Stomach (tissue), 9 donors: ENCODE measurements around the gene MET. TPM values are rescaled to one million over a fixed set of nuclear protein-coding genes. Genes with fewer than 3 reads are reported as not detected.
"Not testable (repeated sequence)": the region's sequence is repeated elsewhere in the genome, so short reads cannot be mapped to it uniquely, and the experiment has no call there.

Experiments used
- DNase-seq, 2 donors: peaks; one replicate each; pipeline versions ENCODE4 v3.0.0 to v3.0.0-alpha.2; 2013 to 2019
- H3K27ac ChIP-seq, 5 donors: fragments of 200-600 bp in 4 of 5; sonication (generic) in 4 of 5; one replicate each; pipeline ENCODE4 v1.5.1; 2013 to 2019; ENCODE audit warnings: mild to moderate bottlenecking in 1 of 5, moderate library complexity in 1 of 5
- H3K27me3 ChIP-seq, 3 donors: fragments of 200-600 bp; sonication (generic); one replicate each; pipeline ENCODE4 v1.5.1; 2017 to 2019; ENCODE audit warnings: mixed run types in 1 of 3
- H3K36me3 ChIP-seq, 4 donors: fragments of 200-600 bp; sonication (generic); 1 replicate in 3 of 4; 2 replicates in 1 of 4; pipeline ENCODE4 v1.5.1; 2016 to 2019
- H3K4me1 ChIP-seq, 4 donors: fragments of 200-600 bp; sonication (generic); one replicate each; pipeline ENCODE4 v1.5.1; 2016 to 2019
- H3K4me3 ChIP-seq, 4 donors: fragments of 200-600 bp; sonication (generic) in 3 of 4; one replicate each; pipeline ENCODE4 v1.5.1; 2016 to 2019; ENCODE audit warnings: mild to moderate bottlenecking in 1 of 4
- H3K9me3 ChIP-seq, 4 donors: fragments of 200-600 bp; sonication (generic); one replicate each; pipeline ENCODE4 v1.5.1; 2016 to 2019
- CTCF ChIP-seq, 7 experiments: fragments of 450-650 bp in 4 of 7; fragments of 200-600 bp in 3 of 7; sonication (generic) in 3 of 7; IDR thresholded peaks; one replicate each; pipeline ENCODE4 v1.5.1; 2016 to 2019; ENCODE audit warnings: antibody characterized with exemption in 7 of 7, control low read depth in 2 of 7, mild to moderate bottlenecking in 1 of 7
- EP300 ChIP-seq: sonication (generic); formaldehyde crosslinking; IDR thresholded peaks from one replicate; pipeline ENCODE4 v1.6.1; 2017; ENCODE audit warnings: antibody characterized with exemption
- POLR2A ChIP-seq, 4 donors: fragments of 450-650 bp; IDR thresholded peaks; one replicate each; pipeline ENCODE4 v1.6.1; 2016; ENCODE audit warnings: antibody characterized with exemption in 4 of 4, control low read depth in 2 of 4, mild to moderate bottlenecking in 1 of 4, moderate library complexity in 1 of 4
- POLR2AphosphoS5 ChIP-seq, 3 donors: sonication (generic); formaldehyde crosslinking; IDR thresholded peaks; one replicate each; pipeline ENCODE4 v1.6.1; 2016; ENCODE audit warnings: antibody characterized with exemption in 3 of 3
- WGBS, 5 donors: extraction: QIAGEN DNeasy Blood & Tissue Kit in 3 of 5; methylation state at CpG; one replicate each; pipeline versions ENCODE4 v1.1.5 to v1.1.7; 2013 to 2018; 5-methylcytosine and 5-hydroxymethylcytosine counted together
- intact Hi-C: fragments of 100-400 bp; cut with DNase I; formaldehyde crosslinking; loops from one replicate; pipeline ENCODE4 v1.15.1; 2023; ENCODE audit warnings: low total_unique reads
- polyA plus RNA-seq, 3 donors: library from polyadenylated mRNA; stranded (reverse); fragments of 200-250 nt; gene quantifications; one replicate each; pipeline ENCODE4 v1.2.3, GENCODE V29; 2013
- total RNA-seq, 5 donors: library from RNA; depleted of rRNA; stranded (reverse); fragments of >200 nt; gene quantifications; one replicate each; pipeline versions ENCODE4 v1.1.0 to v1.2.3, GENCODE V29; 2014 to 2016
- donor health status: healthy with polysubstance abuse.
- donor health status: Bipolar disorder and iron deficiency.
- donor health status: healthy.

The MET gene
- total and polyA plus RNA-seq, 8 donors = 0.58 to 36.2 (median 4.3) TPM

DNA sequence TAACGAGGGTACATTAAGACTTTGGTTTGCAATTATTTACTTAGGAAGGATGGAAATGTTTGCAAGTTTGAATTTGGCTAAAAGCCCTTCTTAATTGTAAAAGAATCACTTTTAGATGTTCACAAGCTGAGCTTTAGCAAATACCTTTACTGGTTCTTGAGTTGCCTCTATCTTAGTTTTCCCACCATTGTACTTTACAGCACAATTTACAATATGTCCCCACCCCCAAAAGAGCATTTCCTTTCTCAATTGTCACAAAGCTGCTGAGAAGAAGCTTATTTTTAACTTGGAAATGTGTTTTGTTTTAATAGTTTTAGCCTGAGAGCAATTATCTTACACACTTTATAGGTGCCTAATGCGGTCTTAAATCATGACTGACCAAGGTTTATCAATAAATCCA lies 81.1 kb downstream of the MET start:
- H3K9me3 ChIP-seq = peaks cover 0 to 4% (median 0%) of the 10 kb centered on the region in 4 donors
- H3K27me3 ChIP-seq = no peaks in the 10 kb centered on the region
- intact Hi-C loops = no loop called here
- no peak for DNase-seq
- no peak for TF ChIP-seq CTCF (IDR thresholded peaks at IDR 0.05)
- TF ChIP-seq EP300 = no peak
- TF ChIP-seq POLR2A (IDR thresholded peaks at IDR 0.05) = no peak
- no peak for TF ChIP-seq POLR2AphosphoS5 (IDR thresholded peaks at IDR 0.05)
- WGBS, 5 donors = 33 to 64% (median 43%) methylated on average over 2 of the region's 2 CpGs
- H3K4me1 ChIP-seq = no peaks in the 10 kb centered on the region
- H3K4me3 ChIP-seq = no peak overlapping the region
- H3K27ac ChIP-seq = no peak overlapping the region
- no peaks in the 10 kb centered on the region for H3K36me3 ChIP-seq

- Histone ChIP-seq H3K27me3 (no peaks in the 10 kb centered on the region), H3K9me3 (no peaks in the 10 kb centered on the region), H3K36me3 (peaks cover 0 to 6% (median 0%) of the 10 kb centered on the region in 4 donors), H3K4me3 (no peak overlapping the region), H3K27ac (no peak overlapping the region), H3K4me1 (no peaks in the 10 kb centered on the region)
- intact Hi-C loops = no loop called here
- no peak for DNase-seq
- WGBS, 5 donors = 89 to 95% (median 94%) methylated on average over 4 of the region's 4 CpGs
- TF ChIP-seq POLR2AphosphoS5 (IDR thresholded peaks at IDR 0.05) (no peak), POLR2A (IDR thresholded peaks at IDR 0.05) (no peak), CTCF (IDR thresholded peaks at IDR 0.05) (no peak), EP300 (no peak)
Observed at GRCh38 chr7:116754186-116754585, 82.2 kb downstream of the MET start.

- Histone ChIP-seq H3K9me3 (no peaks in the 10 kb centered on the region), H3K36me3 (peaks cover 0 to 6% (median 0%) of the 10 kb centered on the region in 4 donors), H3K4me3 (no peak overlapping the region), H3K4me1 (no peaks in the 10 kb centered on the region), H3K27me3 (no peaks in the 10 kb centered on the region), H3K27ac (no peak overlapping the region)
- intact Hi-C loops = no loop called here
- WGBS, 5 donors = 93 to 97% (median 96%) methylated on average over 4 of the region's 4 CpGs
- no peak for DNase-seq
- TF ChIP-seq CTCF (IDR thresholded peaks at IDR 0.05) = no peak
- no peak for TF ChIP-seq EP300
- TF ChIP-seq POLR2AphosphoS5 (IDR thresholded peaks at IDR 0.05) = no peak
- no peak for TF ChIP-seq POLR2A (IDR thresholded peaks at IDR 0.05)
Observed at GRCh38 chr7:116757283-116757682, 85.3 kb downstream of the MET start.

DNA sequence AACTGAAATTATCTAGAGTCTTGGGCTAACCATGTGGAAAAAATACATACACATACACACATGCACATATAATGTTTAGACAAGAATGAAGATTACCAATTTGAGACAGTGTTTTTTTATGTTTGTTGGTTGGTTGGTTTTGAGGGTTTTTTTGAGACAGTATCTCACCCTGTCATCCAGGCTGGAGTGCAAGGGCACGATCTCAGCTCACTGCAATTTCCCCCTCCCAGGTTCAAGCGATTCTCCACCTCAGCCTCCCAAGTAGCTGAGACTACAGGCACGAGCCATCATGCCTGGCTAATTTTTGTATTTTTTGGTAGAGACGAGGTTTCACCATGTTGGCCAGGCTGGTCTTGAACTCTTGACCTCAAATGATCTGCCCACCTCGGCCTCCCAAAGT lies 87.6 kb downstream of the MET start:
- H3K27ac ChIP-seq, H3K27me3 ChIP-seq, intact Hi-C loops, H3K4me1 ChIP-seq, H3K9me3 ChIP-seq, H3K4me3 ChIP-seq, H3K36me3 ChIP-seq, DNase-seq: not testable (repeated sequence)
- WGBS, 5 donors = 85 to 94% (median 91%) methylated on average over 5 of the region's 5 CpGs

- Histone ChIP-seq H3K27ac (no peak overlapping the region), H3K27me3 (no peaks in the 10 kb centered on the region), H3K4me3 (no peak overlapping the region), H3K9me3 (no peaks in the 10 kb centered on the region), H3K4me1 (no peaks in the 10 kb centered on the region), H3K36me3 (peaks cover 0 to 6% (median 0%) of the 10 kb centered on the region in 4 donors)
- 82 to 94% (median 92%) methylated on average over 1 of the region's 1 CpG for WGBS, 5 donors
- no peak for TF ChIP-seq CTCF (IDR thresholded peaks at IDR 0.05)
- intact Hi-C loops = no loop called here
- no peak for DNase-seq
Observed at GRCh38 chr7:116762971-116763370, 91.0 kb downstream of the MET start.
